Epithelial cell of proximal tubule (primary cell): ENCODE measurements around the gene ZKSCAN3. TPM values are rescaled to one million over a fixed set of nuclear protein-coding genes. Genes with fewer than 3 reads are reported as not detected.
"Not testable (repeated sequence)": the region's sequence is repeated elsewhere in the genome, so short reads cannot be mapped to it uniquely, and the experiment has no call there.

ENCODE experiments used
- DNase-seq: peaks from one replicate; pipeline ENCODE4 v3.0.0-alpha.2; 2011; ENCODE audit warnings: low read depth
- H3K4me3 ChIP-seq: 2 replicates; pipeline ENCODE4 v1.5.1; 2011; ENCODE audit warnings: low read depth, mild to moderate bottlenecking, low read length
- CTCF ChIP-seq: conservative IDR thresholded peaks from 2 replicates; pipeline ENCODE4 v1.5.1; 2012; ENCODE audit warnings: low read depth, mild to moderate bottlenecking, low read length
- total RNA-seq: library from RNA; depleted of rRNA; stranded (reverse); fragments of >200 nt; gene quantifications from 2 replicates; pipeline ENCODE4 v1.2.3, GENCODE V29; 2015

ZKSCAN3 gene
- 1.8 and 3.6 TPM in 2 replicates for total RNA-seq

GRCh38 chr6:28349892-28350737 is at the start of gene ZKSCAN3:
TSS of gene ZKSCAN3 (plus strand) at chr6:28349947. CDS start at chr6:28359587, 9,640 bp downstream.
- no peak for TF ChIP-seq CTCF
- no peak for DNase-seq
- peak within 1 kb of the TSS; percentile 84 for H3K4me3 ChIP-seq

- no peak for DNase-seq
- no peak for TF ChIP-seq CTCF
These were observed 46.2 kb upstream of the ZKSCAN3 start for GRCh38 chr6:28303570-28303969.

GRCh38 chr6:28306363-28306762 is 43.4 kb upstream of the ZKSCAN3 start:
- H3K4me3 ChIP-seq, DNase-seq: not testable (repeated sequence)

More at GRCh38 chr6:28303570-28303969, 46.2 kb upstream of the ZKSCAN3 start:
- no peak overlapping the region for H3K4me3 ChIP-seq

- H3K4me3 ChIP-seq: no peak overlapping the region
- no peak for DNase-seq
- TF ChIP-seq CTCF: no peak
These were observed 38.5 kb upstream of the ZKSCAN3 start for GRCh38 chr6:28311139-28311823.

- TF ChIP-seq CTCF: no peak
- DNase-seq: no peak
- H3K4me3 ChIP-seq: no peak overlapping the region
These were observed 36.8 kb upstream of the ZKSCAN3 start for GRCh38 chr6:28312939-28313338.

- DNase-seq: no peak
- no peak for TF ChIP-seq CTCF
These were observed 34.1 kb upstream of the ZKSCAN3 start for GRCh38 chr6:28315628-28316027.

GRCh38 chr6:28317866-28318265 is 31.9 kb upstream of the ZKSCAN3 start:
- H3K4me3 ChIP-seq, DNase-seq: not testable (repeated sequence)

More at GRCh38 chr6:28315628-28316027, 34.1 kb upstream of the ZKSCAN3 start:
- no peak overlapping the region for H3K4me3 ChIP-seq
